Measurements from ENCODE around the gene PSMD5. TPM values are rescaled to one million over a fixed set of nuclear protein-coding genes. Genes with fewer than 3 reads are reported as not detected.
"Not testable (repeated sequence)": the region's sequence is repeated elsewhere in the genome, so short reads cannot be mapped to it uniquely, and the experiment has no call there.

PSMD5 gene
- total RNA-seq, 2 donors from 2014 or later: 37.2 to 51.5 TPM

DNA sequence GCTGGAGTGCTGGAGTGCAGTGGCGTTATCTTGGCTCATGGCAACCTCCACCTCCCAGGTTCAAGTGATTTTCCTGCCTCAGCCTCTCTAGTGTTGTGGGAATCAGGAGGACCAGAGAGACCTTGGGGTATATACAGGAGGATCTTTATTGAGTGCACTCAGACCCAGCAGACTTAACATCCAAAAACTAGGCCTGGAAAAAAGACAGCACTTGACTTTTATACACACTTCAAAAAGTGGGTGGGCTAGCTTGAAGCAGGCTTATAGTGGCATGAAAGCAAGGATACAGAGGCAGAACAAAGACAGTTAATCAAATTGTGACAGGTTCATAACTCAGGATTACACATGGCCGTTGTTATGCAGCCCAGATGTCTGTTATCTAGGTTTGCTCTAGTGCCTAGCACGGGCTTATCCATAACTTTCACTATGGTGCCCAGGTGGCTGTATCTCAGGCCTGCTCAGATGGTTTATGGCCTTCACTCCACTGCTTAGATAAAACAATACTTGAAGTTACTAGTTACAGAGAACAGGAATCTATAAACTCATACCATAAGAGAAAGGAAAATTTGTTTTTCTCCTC, 37.8 kb downstream of the PSMD5 start:
- not testable (repeated sequence) for H3K27me3 Mint-ChIP-seq; H3K4me3 Mint-ChIP-seq; H3K27ac Mint-ChIP-seq; ATAC-seq; H3K36me3 Mint-ChIP-seq (ENCODE audit: low read depth); H3K9me3 ChIP-seq (ENCODE audit: control insufficient read depth, low read length, poor library complexity, severe bottlenecking); DNase-seq; H3K4me1 Mint-ChIP-seq

DNA sequence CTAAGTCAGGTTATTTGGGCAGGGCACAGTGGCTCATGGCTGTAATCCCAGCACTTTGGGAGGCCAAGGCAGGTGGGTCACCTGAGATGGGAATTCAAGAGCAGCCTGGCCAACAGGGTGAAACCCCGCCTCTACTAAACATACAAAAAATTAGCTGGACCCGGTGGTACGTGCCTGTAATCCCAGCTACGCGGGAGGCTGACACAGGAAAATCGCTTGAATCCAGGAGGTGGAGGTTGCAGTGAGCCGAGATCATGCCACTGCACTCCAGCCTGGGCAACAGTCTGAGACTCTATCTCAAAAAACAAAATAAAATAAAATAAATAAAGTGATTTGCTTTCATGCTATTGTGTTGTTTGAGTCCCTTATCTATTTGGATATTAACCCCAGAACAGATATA, 41.3 kb downstream of the PSMD5 start:
- ATAC-seq: no peak
- no peak overlapping the region for H3K4me3 Mint-ChIP-seq
- no peak for DNase-seq
- peaks cover 5% of the 10 kb centered on the region for H3K36me3 Mint-ChIP-seq (ENCODE audit: low read depth)
- H3K27ac Mint-ChIP-seq: no peak overlapping the region
- H3K27me3 Mint-ChIP-seq: no peaks in the 10 kb centered on the region
- peaks cover 3% of the 10 kb centered on the region for H3K9me3 ChIP-seq (ENCODE audit: control insufficient read depth, low read length, poor library complexity, severe bottlenecking)
- H3K4me1 Mint-ChIP-seq: peaks cover 3% of the 10 kb centered on the region

DNA sequence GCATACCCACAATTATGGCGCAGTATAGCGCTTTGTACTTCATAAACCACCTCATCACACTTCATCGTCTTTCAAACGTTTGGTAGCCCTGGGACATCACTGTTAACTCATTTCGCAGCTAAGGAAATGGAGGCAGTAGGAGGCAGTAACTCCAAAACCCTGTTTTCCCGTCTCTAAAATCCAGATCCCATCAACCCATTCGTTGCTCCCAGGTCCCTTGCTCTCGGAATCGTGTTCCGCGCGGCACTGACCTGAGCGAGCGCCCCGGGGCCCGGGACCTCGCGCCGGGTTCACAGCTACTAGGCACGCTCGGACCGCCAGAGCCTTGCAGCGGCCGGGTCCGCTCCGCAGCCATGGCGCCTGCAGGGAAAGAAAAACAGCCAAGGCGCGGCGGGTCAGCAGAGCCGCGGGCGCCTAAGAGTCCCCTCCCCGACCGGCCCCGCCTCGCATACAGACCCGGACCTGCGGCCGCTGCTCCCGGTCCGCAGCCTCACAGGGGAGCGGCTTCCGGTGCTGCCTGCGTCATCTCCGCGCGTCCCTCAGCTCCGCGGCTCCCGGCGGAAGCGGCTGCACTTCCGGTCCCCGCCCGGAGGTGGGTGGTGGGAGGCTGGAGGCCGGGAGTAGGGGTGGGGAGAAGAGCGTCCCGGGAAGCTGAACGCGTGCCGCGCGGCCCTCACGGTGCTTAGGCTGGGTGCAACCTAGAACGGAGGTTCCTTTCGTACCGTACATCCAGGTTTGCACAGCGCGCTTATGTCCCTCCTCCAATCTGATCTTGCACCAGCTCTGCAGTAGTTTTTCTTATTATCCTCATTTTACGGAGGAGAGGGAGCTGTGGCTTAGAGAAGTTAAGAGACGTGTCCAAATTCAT, 49.6 kb downstream of the PSMD5 start, which contains the start of gene FBXW2:
Gene FBXW2, minus strand, starts transcription at position 519 of the 868 bp plus-strand sequence. CDS start 5,158 bp downstream, outside the sequence.
- Mint-ChIP-seq H3K27ac (peak within 1 kb of the TSS; percentile 92), H3K27me3 (no peaks in the 10 kb centered on the region), H3K4me1 (peaks cover 35% of the 10 kb centered on the region), H3K4me3 (peak within 1 kb of the TSS; percentile 94), H3K36me3 (ENCODE audit: low read depth) (no peaks in the 10 kb centered on the region)
- DNase-seq (peak; percentile 61 to 76 (median 76)), ATAC-seq (peak; percentile 85)
- no peaks in the 10 kb centered on the region for H3K9me3 ChIP-seq (ENCODE audit: control insufficient read depth, low read length, poor library complexity, severe bottlenecking)

DNA sequence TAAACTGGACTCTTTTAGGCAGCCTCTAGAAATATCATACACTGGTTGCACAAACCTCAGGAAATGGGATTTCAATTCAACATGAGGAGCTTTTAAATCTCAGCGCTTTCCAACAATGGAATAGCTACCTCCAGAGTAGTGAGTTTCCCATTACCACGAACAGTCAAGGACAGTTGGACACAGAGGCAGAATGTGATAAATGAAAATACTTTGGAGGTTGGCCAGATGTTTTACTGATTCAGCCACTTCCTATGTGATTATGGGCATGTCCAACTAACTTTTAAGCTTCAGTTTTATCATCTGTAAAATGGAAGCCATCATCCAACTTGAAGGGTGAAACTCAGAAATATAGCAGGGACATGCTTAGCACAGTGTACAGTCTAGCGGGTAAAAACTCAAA, 51.6 kb downstream of the PSMD5 start:
- no peak for DNase-seq
- H3K4me3 Mint-ChIP-seq: no peak overlapping the region
- H3K27me3 Mint-ChIP-seq: no peaks in the 10 kb centered on the region
- peaks cover 46% of the 10 kb centered on the region for H3K4me1 Mint-ChIP-seq
- H3K9me3 ChIP-seq (ENCODE audit: control insufficient read depth, low read length, poor library complexity, severe bottlenecking): no peaks in the 10 kb centered on the region
- no peaks in the 10 kb centered on the region for H3K36me3 Mint-ChIP-seq (ENCODE audit: low read depth)
- no peak for ATAC-seq
- peak overlapping the region; percentile 92 for H3K27ac Mint-ChIP-seq

DNA sequence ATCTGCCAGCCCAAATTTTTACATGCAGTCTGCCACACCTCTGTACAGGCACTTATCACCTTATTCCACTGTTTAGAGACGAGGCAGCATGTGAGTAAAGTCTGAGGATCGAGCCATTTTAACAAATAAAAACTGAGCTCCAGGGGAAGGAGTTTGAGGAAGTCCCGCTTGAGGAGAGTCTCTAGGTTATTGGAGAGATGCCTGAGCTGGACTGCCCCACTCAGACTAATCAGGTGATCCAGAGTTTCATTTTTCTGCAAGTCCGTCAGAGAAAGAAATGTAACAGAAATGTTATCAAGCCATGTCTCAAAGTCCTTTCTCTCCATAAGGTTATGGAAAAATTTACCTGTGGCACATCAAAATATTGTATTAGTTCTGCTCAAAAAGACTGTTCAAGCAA, 54.8 kb downstream of the PSMD5 start:
- Mint-ChIP-seq H3K4me1 (peaks cover 45% of the 10 kb centered on the region), H3K4me3 (no peak overlapping the region), H3K36me3 (ENCODE audit: low read depth) (no peaks in the 10 kb centered on the region), H3K27ac (no peak overlapping the region), H3K27me3 (no peaks in the 10 kb centered on the region)
- no peaks in the 10 kb centered on the region for H3K9me3 ChIP-seq (ENCODE audit: control insufficient read depth, low read length, poor library complexity, severe bottlenecking)
- DNase-seq (no peak), ATAC-seq (no peak)

DNA sequence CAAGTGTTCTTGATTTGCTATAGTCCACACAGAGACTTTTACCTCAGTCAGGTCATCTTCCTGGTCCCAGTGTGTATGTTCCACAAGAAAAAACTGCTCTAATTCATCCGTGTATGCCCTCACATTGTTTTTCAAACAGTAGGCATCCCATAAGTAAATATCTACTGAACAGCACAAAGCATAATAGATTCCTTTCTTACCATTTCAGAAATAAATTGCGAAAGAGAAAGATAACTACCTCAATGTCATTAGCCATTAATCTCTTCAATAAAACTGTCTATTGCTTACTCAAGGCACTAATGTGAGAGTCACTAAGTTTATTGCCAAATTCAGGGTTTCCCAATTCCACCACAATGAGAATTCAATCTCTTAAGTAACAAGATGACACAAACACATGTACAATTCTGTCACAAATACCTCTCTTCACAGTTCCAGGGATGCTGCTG, 59.1 kb downstream of the PSMD5 start:
- ATAC-seq (no peak), DNase-seq (no peak)
- Mint-ChIP-seq H3K27me3 (no peaks in the 10 kb centered on the region), H3K4me3 (no peak overlapping the region), H3K27ac (peak overlapping the region; percentile 27), H3K36me3 (ENCODE audit: low read depth) (no peaks in the 10 kb centered on the region), H3K4me1 (peaks cover 25% of the 10 kb centered on the region)
- no peaks in the 10 kb centered on the region for H3K9me3 ChIP-seq (ENCODE audit: control insufficient read depth, low read length, poor library complexity, severe bottlenecking)

DNA sequence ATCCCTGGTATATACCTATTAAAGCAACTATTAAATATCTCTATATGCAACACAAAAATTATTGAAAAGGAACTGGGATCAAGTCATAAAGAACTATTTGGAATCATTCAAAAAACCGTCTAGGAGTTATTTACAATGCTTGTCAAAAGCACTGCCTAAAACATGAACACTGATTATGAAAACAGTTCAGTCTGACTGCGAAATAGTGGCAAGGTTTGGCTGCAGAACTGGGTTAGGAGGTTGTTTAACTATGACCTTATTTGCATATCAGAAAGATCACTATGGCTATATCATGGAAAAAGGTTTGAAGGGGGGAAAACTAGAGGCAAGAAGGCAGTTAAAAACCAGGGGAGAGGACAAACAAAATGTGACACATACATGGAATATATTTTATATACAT, 61.5 kb downstream of the PSMD5 start:
- DNase-seq: no peak
- Mint-ChIP-seq H3K27ac (peak overlapping the region; percentile 78), H3K27me3 (no peaks in the 10 kb centered on the region), H3K4me3 (no peak overlapping the region), H3K36me3 (ENCODE audit: low read depth) (peaks cover 9% of the 10 kb centered on the region), H3K4me1 (peaks cover 16% of the 10 kb centered on the region)
- H3K9me3 ChIP-seq (ENCODE audit: control insufficient read depth, low read length, poor library complexity, severe bottlenecking): no peaks in the 10 kb centered on the region
- ATAC-seq: no peak

DNA sequence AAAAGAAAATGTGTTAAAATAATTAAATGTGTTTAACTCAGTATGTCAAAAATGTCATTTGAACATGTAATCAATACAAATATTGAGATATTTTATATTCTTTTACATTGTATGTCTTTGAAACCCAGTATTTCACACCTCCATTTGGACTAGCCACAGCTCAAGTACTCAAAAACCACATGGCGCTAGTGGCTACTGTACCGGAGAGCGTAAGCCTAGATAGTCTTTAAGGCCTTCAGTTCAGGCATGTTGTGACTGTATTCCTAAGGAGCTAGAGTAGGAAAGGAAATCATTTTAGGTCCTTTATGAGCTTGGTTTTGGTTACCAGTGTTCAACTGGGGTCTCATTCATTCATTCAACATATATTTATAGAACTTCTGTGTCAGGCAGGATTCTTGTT, 62.4 kb downstream of the PSMD5 start:
- Mint-ChIP-seq H3K4me1 (peaks cover 14% of the 10 kb centered on the region), H3K27ac (peak overlapping the region; percentile 78), H3K4me3 (no peak overlapping the region), H3K36me3 (ENCODE audit: low read depth) (peaks cover 9% of the 10 kb centered on the region), H3K27me3 (no peaks in the 10 kb centered on the region)
- ATAC-seq: no peak
- H3K9me3 ChIP-seq (ENCODE audit: control insufficient read depth, low read length, poor library complexity, severe bottlenecking): no peaks in the 10 kb centered on the region
- DNase-seq: no peak

DNA sequence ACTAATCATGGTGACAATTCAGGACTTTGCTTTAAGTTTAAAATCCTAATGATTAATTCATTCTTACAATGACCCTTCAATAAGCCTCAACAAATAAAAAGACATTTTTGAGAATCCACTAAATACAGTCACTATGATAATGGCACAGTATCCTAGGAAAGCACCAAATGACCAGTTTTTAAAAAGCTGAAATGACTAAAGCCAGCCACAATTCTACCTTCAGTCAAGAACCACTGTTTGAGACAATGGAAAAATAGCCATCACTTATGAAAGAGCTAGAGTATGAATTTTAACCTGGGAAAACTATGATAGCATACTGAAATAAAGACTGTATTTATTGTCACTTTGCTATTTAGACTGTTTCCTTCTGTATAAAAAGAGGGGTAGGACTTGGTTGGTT, 63.5 kb downstream of the PSMD5 start:
- peak overlapping the region; percentile 78 for H3K27ac Mint-ChIP-seq
- no peaks in the 10 kb centered on the region for H3K9me3 ChIP-seq (ENCODE audit: control insufficient read depth, low read length, poor library complexity, severe bottlenecking)
- no peak for DNase-seq
- H3K36me3 Mint-ChIP-seq (ENCODE audit: low read depth): peaks cover 12% of the 10 kb centered on the region
- H3K27me3 Mint-ChIP-seq: no peaks in the 10 kb centered on the region
- H3K4me3 Mint-ChIP-seq: no peak overlapping the region
- no peak for ATAC-seq
- peaks cover 17% of the 10 kb centered on the region for H3K4me1 Mint-ChIP-seq

DNA sequence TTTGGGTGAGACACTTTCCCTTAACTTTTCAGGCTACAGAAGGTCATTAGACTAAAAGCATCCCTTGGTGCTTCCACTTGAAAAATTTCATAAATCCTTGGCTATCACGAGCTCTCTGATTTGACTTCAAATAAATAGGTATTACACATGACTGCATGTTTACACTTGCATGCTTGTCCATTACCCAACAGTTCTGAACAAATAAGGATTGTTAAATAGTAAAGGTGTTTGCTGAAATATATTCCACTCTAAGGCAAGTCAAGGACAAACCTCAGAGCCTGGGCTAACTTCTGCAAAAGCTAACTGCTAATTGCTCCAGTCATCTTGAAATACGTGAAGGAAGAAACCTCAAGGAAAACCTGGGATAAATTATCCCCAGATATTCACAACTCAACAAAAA, 64.0 kb downstream of the PSMD5 start:
- DNase-seq (no peak), ATAC-seq (no peak)
- peak overlapping the region; percentile 65 for H3K27ac Mint-ChIP-seq
- peaks cover 13% of the 10 kb centered on the region for H3K4me1 Mint-ChIP-seq
- no peaks in the 10 kb centered on the region for H3K27me3 Mint-ChIP-seq
- no peaks in the 10 kb centered on the region for H3K9me3 ChIP-seq (ENCODE audit: control insufficient read depth, low read length, poor library complexity, severe bottlenecking)
- no peak overlapping the region for H3K4me3 Mint-ChIP-seq
- peaks cover 12% of the 10 kb centered on the region for H3K36me3 Mint-ChIP-seq (ENCODE audit: low read depth)

DNA sequence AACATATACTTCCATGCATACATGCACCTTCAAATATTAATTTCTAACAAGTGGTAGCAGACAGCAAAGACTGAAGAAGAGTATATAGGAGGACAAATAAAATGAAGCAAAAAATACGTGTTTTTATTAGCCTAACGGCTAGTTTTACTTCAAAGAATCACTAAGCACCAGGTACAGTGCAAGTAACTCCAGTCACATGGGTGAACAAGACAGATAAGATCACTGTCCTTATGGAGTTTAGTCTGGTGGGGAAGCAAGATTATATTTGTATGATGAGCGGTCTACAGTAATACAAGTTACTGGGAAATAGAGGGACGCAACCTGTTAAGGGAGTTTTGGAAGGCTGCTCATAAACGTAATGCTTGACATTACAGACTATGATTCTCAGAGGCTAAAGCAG, 65.5 kb downstream of the PSMD5 start:
- H3K27me3 Mint-ChIP-seq: no peaks in the 10 kb centered on the region
- peaks cover 11% of the 10 kb centered on the region for H3K4me1 Mint-ChIP-seq
- no peaks in the 10 kb centered on the region for H3K9me3 ChIP-seq (ENCODE audit: control insufficient read depth, low read length, poor library complexity, severe bottlenecking)
- H3K4me3 Mint-ChIP-seq: no peak overlapping the region
- peak overlapping the region; percentile 65 for H3K27ac Mint-ChIP-seq
- ATAC-seq: no peak
- no peak for DNase-seq
- H3K36me3 Mint-ChIP-seq (ENCODE audit: low read depth): peaks cover 12% of the 10 kb centered on the region

DNA sequence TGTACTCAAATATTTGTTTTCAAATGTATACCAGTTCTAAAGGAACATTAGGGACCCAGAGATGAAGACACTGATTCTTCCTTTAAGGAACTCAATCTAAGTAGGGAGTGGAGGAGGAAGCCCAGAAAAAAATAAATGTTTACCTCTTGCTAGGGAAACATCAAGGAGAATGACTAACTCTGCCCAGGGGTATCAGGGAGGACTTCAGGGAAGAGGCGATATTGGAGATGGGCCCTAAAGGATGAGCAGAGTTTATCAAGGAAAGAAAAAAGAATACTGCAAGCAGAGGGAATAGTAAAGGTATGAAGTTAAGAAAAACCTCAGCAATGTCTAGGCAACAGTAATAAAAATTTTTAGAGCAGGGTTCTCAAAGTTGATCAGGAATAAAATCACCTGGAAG, 65.9 kb downstream of the PSMD5 start:
- H3K27ac Mint-ChIP-seq: peak overlapping the region; percentile 65
- H3K27me3 Mint-ChIP-seq: no peaks in the 10 kb centered on the region
- ATAC-seq (no peak), DNase-seq (no peak)
- peaks cover 12% of the 10 kb centered on the region for H3K36me3 Mint-ChIP-seq (ENCODE audit: low read depth)
- H3K9me3 ChIP-seq (ENCODE audit: control insufficient read depth, low read length, poor library complexity, severe bottlenecking): no peaks in the 10 kb centered on the region
- H3K4me3 Mint-ChIP-seq: no peak overlapping the region
- peaks cover 11% of the 10 kb centered on the region for H3K4me1 Mint-ChIP-seq

DNA sequence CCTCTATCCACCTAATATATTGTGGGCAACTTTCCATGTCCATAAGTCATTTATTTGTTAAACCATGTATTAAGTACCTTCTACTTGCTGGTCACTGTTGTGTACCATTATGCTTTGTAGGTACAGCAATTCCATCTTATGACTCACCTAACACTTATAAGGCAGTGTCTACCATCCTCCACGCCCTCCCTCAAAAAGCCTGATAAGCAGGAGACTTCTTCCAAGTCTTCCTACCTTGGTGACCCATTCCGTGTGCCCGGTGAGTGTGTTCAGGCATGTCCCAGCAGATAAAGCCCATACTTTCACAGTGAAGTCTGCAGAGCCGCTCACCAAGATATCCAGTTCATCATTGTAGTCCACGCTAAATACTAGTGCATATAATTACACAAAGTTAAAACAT, 66.9 kb downstream of the PSMD5 start:
- Mint-ChIP-seq H3K4me3 (no peak overlapping the region), H3K27ac (peak overlapping the region; percentile 54), H3K4me1 (peaks cover 8% of the 10 kb centered on the region), H3K36me3 (ENCODE audit: low read depth) (peaks cover 14% of the 10 kb centered on the region), H3K27me3 (no peaks in the 10 kb centered on the region)
- no peak for DNase-seq
- no peaks in the 10 kb centered on the region for H3K9me3 ChIP-seq (ENCODE audit: control insufficient read depth, low read length, poor library complexity, severe bottlenecking)
- no peak for ATAC-seq
